Measurements from ENCODE around the gene KCNAB1.
"Not testable (repeated sequence)": the region's sequence is repeated elsewhere in the genome, so short reads cannot be mapped to it uniquely, and the experiment has no call there.

The KCNAB1 gene

GRCh38 chr3:156120528-156121251, at the start of gene KCNAB1:
Gene KCNAB1 (plus strand): TSS chr3:156120578.
- no peak for DNase-seq

GRCh38 chr3:156071031-156071430, 49.3 kb upstream of the KCNAB1 start:
- DNase-seq, result no peak

GRCh38 chr3:156072950-156073657, 47.3 kb upstream of the KCNAB1 start:
- DNase-seq, result not testable (repeated sequence)

GRCh38 chr3:156090126-156090525, 30.3 kb upstream of the KCNAB1 start:
- DNase-seq, result no peak

GRCh38 chr3:156093964-156094363, 26.4 kb upstream of the KCNAB1 start:
- DNase-seq, result no peak

GRCh38 chr3:156094391-156094790, 26.0 kb upstream of the KCNAB1 start:
- DNase-seq, result no peak

- not testable (repeated sequence) for DNase-seq
These were observed 24.7 kb upstream of the KCNAB1 start for GRCh38 chr3:156095652-156096051.

- DNase-seq, result no peak
These were observed 21.8 kb upstream of the KCNAB1 start for GRCh38 chr3:156098437-156099035.

- not testable (repeated sequence) for DNase-seq
These were observed 21.0 kb upstream of the KCNAB1 start for GRCh38 chr3:156099348-156099747.

- DNase-seq, result not testable (repeated sequence)
These were observed 20.4 kb upstream of the KCNAB1 start for GRCh38 chr3:156099984-156100383.

- DNase-seq, result no peak
These were observed 18.0 kb upstream of the KCNAB1 start for GRCh38 chr3:156102267-156102931.

- DNase-seq, result no peak
These were observed 13.5 kb upstream of the KCNAB1 start for GRCh38 chr3:156106721-156107373.

- no peak for DNase-seq
These were observed 12.9 kb upstream of the KCNAB1 start for GRCh38 chr3:156107504-156107903.

GRCh38 chr3:156108616-156109015, 11.8 kb upstream of the KCNAB1 start:
- DNase-seq, result no peak

- no peak for DNase-seq
These were observed 10.4 kb upstream of the KCNAB1 start for GRCh38 chr3:156109989-156110388.

GRCh38 chr3:156126467-156126866, 6.1 kb downstream of the KCNAB1 start:
- no peak for DNase-seq

- DNase-seq, result no peak
These were observed 10.9 kb downstream of the KCNAB1 start for GRCh38 chr3:156131241-156131640.

GRCh38 chr3:156131799-156132198, 11.4 kb downstream of the KCNAB1 start:
- DNase-seq, result no peak

GRCh38 chr3:156132313-156132712, 11.9 kb downstream of the KCNAB1 start:
- no peak for DNase-seq

- DNase-seq, result no peak
These were observed 12.7 kb downstream of the KCNAB1 start for GRCh38 chr3:156133076-156133475.

- DNase-seq, result peak in 1 of 2 experiments; percentile 3
These were observed 15.7 kb downstream of the KCNAB1 start for GRCh38 chr3:156135921-156136638.

- DNase-seq, result not testable (repeated sequence)
These were observed 17.0 kb downstream of the KCNAB1 start for GRCh38 chr3:156137397-156137796.
